ENCODE measurements around the gene RUNX2.

GRCh38 chr6:45642331-45643125 lies 314.4 kb downstream of the RUNX2 start:
- TF ChIP-seq TSHZ2 (CRISPR knock-in tag; IDR thresholded peaks at IDR 0.05) (no peak), GLIS3 (CRISPR knock-in tag; IDR thresholded peaks at IDR 0.05) (no peak), ZNF565 (CRISPR knock-in tag; conservative IDR thresholded peaks at IDR 0.05; ENCODE audit: low read depth) (no peak), PATZ1 (CRISPR knock-in tag; IDR thresholded peaks at IDR 0.05; ENCODE audit: borderline replicate concordance) (no peak)
